NCI-H524 treated with DMSO at 0.1 percent for 48 hours (cell line): ENCODE data around the gene POLR3A.
A peak's percentile ranks its signal among the peaks of the same experiment; 100 is the strongest.
"Not testable (repeated sequence)": the region's sequence is repeated elsewhere in the genome, so short reads cannot be mapped to it uniquely, and the experiment has no call there.

Experiments
- DNase-seq: peaks from one replicate; lab custom pipeline; 2025; lab: John Stamatoyannopoulos, UW

POLR3A gene

DNA sequence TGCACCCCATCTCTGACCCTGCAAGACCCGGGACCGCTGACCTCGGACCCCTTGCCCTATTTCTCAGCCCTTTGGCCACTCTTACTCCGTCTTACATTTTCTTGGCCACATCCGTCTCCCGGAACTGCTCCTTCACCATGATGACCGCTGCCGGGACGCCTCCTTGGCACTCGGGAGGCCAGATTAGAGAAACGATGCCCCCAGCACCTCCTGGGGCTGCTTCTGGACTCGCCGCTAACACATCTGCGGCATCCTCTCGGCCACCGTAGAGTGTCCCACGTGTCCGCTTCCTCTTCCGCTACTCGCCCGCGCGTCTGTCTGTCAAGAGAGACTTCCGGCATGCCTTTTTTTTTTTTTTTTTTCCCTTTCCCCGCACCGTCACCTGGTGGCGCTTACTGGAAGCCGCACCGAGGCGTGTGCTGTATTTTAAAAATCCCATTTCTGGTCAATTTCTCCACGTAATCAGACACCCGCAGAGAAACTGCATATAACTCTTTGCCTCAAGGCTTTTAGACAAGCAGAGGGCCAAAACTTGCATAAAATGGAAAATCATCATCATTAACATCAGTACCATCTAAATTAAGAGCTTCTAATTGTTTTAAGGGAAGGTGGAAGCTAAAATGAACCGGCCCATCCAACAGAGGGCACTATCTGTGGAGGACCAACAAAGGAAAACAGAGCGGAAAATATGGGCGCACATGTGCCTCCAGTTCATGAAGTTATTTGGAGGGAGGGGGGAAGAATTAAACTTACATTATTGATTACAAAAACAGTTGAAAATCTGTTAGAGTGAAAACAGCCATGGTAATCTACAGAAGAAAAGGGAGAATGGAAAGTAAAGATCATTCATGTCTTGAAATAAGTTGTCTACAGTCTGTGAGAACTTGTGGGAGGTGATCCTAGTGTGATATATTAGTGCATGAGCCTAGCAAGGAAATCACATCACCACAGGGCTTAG, at the start of gene POLR3A:
TSS of gene POLR3A (minus strand) at position 247 of the 958 bp plus-strand sequence. CDS start at position 139, 108 bp downstream.
- DNase-seq: peak; percentile 2

DNA sequence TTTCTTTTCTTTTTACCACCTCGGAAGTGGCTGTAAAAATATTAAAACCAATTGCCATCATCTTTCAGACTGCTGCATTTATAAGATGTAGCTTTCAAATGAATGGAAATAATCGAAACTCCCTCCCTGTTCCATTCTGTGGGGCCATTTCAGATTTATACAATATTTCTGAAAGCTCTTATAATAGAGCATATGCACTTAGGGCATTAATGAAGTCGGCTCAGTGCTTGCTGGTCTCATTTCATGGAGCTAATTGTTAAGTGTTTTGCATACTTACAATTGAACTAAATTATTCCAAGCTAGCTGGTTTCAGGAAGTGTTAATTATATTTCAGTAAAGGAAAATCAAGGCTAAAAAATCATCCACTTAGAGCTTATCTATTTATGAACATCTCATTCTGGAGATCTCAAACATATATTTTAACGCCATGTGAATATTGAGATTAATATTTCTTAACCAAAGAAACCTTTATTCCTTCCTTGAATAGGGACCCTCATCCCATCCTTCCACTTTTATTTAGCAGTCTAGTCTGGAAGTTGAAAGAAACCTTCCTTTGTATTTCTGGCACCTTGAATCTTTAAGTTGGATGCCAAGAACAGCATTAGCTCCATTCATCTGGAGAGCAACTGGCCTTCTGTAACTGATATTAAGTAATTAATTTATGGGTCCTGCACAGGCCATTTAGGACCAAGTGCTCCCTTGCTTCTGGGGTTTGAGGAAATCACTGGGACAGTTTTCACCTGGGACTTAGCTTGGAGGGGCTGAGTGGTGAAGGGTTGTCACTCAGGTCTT, 49.4 kb upstream of the POLR3A start:
- DNase-seq: no peak

DNA sequence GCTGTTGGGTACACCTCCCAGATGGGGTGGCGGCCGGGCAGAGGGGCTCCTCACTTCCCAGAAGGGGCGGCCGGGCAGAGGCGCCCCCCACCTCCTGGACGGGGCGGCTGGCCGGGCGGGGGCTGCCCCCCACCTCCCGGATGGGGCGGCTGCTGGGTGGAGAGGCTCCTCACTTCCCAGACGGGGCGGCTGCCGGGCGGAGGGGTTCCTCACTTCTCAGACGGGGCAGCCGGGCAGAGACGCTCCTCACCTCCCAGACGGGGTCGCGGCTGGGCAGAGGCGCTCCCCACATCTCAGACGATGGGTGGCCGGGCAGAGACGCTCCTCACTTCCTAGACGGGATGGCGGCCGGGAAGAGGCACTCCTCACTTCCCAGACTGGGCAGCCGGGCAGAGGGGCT, 46.5 kb upstream of the POLR3A start:
- not testable (repeated sequence) for DNase-seq

DNA sequence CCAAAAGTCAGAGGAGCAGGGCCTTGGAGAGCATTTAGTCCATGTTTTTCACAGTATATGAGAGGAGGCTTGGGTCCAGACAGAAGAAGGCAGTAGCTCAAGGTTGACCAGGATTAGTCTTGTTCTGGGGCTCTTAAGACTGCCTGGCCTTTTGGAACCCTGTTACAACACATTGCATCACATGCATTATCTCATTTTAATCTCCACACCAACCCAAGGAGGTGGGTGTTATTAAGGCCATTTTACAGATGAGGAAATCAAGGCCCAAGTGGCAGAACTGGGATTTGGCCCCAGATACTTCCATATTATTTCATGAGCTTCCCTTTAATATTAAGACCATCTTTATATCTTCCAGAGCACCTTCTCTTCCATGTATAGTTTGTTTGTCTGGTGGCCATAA, 43.2 kb upstream of the POLR3A start:
- DNase-seq: no peak

DNA sequence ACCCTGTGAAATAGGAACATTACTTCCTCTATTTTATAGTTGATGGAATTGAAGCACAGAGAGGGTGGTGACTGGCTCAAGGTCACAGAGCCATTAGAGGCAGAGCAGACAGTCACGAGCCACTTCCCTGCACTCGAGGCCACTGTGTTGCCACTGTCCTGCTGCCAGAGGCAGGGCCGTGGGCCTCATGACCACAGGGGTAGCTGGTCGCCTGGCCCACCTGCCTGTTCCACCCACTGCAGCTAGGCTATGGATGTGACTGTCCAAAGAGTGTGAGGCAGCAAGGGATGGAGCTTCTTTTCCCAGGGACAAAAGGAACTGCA, 42.5 kb upstream of the POLR3A start:
- DNase-seq: no peak

DNA sequence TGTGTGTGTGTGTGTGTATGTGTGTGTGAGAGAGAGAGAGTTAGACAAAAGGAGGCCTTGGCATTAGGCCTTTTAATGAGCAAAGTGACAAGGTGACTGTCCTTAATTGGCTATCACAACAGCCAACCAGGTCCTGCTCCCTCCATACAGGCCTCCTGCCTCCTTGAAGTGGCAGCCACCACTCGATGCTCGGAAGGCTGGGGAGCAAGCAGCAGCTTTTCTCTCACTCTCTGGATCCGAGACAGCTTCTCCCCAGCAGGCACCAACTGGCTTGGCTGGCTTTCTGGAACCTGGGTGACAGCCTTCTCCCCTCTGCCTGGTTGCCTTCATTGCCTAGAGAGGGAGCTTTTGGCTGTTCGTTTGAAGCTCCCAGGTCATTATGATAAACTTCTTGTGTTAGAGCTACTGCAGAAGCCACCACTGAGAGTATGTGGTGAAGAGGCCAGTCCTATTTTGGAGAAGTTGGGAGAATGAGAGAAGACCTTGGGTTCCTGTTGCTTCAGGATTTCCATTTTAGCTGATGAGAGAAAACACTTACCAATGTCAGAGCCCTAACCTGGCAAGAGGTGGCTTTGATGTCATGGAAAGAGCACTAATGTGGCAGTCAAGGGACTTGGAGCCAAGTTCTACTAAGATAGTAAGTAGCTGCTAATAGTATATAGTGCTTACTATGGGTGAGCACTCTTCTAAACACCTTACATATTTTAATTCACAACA, 42.0 kb upstream of the POLR3A start:
- no peak for DNase-seq

DNA sequence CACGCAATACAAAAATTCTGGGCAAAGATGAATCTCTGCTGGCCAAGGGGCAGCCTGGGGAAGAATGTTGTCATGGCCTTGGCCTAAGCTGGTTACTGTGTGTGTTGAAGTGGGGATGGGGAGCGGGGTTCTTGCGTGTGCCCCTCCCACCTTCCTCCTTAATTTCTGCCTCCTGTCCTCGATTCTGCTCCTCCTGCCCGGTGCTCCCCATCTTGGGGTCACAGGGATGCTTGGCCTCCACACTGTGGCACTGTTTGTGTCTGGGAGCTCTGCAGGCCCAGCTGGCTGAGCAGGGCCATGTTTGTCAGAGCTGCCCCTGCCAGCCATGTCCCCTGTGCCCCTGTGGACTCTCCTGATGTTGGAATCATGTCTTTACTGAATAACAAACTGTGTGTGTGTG, 41.4 kb upstream of the POLR3A start:
- DNase-seq: no peak

DNA sequence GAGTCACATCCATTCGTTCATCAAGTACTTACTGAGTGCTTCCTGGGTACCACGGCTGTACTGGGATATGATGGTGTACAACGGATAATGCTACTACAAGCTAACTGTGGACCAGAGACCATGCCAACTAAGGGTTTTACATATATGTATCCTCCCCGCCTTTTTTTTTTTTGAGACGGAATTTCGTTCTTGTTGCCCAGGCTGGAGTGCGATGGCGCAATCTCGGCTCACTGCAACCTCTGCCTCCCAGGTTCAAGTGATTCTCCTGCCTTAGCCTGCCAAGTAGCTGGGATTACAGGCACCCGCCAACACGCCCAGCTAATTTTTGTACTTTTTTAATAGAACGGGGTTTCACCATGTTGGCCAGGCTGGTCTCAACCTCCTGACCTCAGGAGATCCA, 40.7 kb upstream of the POLR3A start:
- DNase-seq: not testable (repeated sequence)

DNA sequence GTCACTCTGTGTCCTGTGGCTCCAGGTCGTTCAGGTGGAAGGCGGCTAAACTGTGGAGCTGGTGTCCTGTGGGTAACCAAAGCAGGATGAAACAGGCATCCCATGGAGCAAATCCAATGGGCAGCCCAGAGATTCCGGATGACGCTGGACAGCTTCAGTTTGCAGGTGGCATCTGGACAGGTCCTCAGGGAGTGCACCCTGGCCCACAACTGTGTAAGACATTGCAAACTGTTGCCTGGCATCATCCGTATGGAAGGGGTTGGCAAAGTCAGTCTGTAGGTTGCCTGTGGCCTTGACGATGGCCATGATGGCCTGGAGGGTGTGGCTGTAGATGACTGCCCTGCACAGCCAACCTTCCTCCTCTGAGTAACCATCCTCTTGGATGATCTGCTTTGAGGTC, 39.8 kb upstream of the POLR3A start:
- no peak for DNase-seq

DNA sequence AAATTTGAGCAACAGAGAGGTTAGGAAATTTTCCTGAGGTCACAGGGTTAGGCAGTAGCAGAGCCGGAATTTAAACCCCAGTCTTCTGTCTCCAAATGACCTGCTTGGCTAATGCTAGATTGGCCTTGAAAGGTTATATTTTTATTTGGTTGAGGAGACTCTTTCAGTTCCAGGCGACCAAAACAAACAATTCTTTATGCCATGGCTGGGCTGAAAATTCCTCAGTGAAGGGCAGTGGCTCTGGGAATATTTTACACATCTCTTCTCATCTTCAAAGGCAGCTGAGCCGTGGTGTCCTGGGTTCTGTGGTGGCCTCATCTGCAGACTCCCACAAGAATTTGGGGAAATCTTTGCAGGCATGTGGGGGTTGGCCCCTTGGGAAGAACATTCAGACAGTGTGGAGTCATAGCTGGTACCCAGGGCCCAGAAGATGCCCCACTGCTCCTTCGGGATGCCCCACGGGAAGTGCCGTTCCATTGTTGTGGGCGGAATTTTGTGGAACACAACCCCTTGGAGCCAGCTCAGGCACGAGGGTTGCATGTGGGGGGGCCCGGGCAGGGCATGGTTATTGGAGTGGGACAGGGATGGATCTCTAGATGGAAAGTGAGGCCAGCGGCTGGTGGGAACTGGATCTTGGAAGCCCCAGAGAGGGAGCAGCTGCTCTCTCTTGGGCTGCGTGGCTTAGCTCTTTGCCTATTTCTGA, 37.6 kb upstream of the POLR3A start:
- DNase-seq: no peak

DNA sequence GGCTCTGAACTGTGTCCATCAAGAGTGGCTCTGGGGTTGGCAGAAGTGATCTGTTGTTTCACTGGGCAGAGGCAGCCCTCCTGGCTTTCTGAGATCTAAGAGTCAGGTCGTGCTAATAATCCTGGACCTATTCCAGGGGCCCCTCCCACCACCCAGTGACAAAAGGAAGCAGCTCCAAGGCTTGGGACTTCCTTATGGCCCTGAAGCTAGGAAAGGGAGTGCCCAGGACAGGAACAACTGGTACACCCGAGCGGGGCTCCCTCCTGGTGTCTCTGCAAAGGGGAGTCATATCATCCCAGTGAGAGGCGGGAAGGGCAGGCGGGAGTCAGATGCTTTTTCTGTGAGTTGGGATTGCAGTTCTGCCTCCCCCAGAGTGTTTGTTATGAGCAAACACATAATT, 36.7 kb upstream of the POLR3A start:
- DNase-seq: no peak

DNA sequence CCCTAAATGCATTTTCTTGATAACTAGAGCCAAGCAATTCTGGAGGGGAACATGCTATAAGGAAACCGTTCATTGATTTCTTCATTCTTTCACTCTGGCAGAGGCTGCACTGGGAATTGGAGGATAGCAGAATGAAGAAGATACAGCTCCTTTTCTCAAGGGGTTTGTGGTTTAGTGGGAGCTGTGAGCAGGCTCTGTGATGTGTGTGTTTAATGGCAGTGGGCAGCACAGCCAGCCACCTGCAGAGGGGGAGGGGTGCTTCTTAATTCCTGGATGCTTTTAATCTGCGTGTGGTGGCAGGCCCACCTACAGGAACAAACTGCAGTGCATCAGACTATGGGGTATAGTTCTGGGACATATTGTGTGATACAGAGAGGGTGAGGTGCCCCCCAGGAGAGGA, 36.3 kb upstream of the POLR3A start:
- DNase-seq: no peak

DNA sequence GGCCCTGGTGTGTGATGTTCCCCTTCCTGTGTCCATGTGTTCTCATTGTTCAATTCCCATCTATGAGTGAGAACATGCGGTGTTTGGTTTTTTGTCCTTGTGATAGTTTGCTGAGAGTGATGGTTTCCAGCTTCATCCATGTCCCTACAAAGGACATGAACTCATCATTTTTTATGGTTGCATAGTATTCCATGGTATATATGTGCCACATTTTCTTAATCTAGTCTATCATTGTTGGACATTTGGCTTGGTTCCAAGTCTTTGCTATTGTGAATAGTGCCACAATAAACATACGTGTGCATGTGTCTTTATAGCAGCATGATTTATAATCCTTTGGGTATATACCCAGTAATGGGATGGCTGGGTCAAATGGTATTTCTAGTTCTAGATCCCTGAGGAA, 35.6 kb upstream of the POLR3A start:
- DNase-seq: not testable (repeated sequence)

DNA sequence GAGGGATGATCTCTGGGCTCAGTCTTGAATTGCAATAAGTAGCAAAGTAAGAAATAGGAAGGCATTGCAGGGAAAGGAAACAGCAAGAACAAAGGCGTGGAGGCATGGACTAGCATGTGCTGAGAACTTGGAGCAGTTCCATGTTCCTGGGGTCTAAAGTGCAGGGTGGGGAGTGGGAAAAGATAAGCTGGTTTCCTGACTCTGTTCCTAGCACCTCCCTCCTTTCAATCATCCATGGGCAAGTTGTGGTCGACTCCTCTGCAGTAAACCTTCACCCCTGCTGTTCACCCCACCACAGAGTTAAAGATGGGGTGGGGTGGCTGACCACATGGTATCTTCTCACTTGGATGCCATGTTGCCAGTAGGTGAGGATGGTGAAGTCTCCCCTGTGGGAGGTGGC, 33.9 kb upstream of the POLR3A start:
- no peak for DNase-seq

DNA sequence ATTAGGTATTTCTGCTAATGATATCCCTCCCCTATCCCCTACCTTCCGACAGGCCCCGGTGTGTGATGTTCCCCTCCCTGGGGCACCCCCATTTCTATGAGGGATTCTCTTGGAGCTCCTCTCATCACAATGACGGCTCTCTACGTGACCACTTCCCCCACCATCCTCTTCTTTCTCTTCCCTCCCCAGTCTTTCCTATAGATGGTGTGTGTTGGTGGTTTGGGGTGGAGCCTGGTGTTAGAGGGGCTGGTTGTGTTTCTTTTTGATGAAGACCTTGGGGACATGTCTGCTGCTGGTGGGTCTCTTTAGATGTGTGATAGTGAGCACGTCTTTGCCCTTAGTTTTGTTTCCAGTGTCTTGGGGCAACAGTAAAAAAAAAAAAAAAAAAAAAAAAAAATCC, 33.0 kb upstream of the POLR3A start:
- DNase-seq: no peak

DNA sequence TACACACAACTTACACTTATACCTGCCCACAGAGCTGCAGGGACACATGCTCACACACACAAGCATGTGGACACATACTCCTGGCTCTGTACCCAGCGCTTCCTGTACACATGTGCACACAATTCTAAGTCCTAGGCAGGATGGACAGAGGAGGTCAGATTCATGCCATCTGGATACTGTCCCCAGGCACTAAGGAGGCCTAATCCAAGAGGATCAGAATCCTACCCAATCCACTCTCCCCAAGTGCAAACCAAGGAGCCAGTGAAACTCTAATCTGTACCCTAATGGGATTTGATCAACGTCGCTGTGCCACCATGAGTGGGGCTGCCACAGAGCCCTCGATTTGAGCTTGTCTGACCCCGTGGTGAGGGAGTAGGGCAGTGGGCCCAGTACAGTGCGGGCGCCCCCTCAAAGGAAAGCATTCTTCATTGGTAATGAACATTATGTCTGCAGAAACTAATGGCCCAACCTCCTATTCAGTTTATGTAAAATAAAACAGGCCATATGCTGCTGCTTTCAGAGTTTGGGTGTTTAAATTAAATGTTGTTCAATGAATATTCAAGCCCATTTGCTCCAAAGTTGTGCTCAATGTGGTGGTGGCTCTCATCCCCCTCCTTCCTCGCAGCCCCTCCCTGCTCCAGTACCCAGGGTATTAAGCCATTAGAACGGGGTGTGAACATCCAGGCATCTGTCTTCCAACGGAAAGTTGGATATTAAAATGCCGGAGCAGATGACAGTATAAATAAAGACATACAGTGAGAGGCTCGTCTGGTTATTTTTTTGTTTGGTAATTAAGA, 30.8 kb upstream of the POLR3A start:
- peak; percentile 49 for DNase-seq

DNA sequence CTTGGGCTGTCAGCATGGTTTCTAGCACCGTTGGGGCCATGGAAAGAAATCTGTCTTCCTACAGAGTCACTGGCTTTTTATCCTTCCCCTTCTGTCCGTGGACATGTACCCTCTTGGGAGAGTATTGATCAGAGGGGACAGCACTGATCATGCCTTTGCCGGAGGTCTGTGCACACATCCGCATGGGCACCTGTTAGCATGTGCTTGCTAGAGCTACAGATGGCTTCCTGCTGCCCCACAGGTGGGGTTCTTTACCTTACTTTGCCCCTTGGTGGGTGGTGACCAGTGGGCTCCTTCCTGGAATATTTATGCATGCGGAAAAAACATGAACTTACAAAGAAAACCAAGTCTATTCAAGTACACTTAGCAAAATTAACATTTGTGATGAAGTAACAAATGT, 29.2 kb upstream of the POLR3A start:
- no peak for DNase-seq

DNA sequence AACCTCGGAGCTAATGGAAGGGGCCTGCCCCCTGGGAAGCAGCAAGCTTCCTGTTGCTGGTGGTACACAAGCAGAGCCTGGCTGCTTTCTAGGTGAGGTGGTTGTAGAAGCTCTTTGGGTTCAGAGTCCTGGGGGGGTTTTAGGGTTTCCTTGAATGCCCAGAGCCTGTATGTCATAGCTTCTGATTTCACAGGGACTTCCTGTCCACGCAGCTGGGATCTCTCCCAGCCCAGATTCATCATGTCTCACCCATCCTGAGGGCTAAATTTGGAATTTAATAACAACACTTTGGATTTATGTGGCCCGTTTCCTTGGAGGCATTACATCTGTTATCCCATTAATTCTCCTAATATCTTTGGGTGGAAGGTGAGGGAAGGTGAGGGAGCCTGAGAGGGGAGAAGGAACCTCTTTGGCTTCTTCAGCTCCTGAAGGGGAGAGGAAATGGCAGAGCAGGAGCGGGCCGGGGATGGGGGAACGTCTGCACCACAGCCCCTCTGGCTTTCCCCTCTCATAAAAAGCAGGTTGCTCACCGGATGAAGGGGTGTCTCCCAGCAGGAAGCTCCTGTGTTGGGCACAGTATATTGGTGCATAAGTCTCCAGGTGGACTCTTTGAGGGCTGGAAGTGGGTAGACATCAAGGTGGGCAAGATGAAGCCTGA, 24.0 kb upstream of the POLR3A start:
- DNase-seq: no peak

DNA sequence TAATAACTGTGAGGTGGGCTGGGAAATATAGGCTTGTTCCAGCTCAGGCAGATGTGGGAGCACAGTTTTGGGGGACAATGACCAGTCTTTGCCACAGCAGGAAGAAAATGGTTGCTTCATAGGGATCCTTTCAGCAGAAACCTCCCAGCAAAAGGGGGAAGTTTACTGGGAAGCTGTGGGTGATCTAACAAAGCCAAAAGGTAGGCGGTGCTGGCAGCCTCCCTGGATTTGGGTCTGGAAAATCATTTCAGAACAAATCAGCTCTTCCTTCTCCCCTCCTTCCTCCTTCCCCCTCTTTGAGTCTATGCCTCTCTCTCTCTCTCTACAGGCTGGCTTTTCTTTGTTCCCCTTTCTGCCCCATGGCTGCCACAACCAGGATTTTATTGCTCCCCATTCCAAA, 20.5 kb upstream of the POLR3A start:
- DNase-seq: no peak

DNA sequence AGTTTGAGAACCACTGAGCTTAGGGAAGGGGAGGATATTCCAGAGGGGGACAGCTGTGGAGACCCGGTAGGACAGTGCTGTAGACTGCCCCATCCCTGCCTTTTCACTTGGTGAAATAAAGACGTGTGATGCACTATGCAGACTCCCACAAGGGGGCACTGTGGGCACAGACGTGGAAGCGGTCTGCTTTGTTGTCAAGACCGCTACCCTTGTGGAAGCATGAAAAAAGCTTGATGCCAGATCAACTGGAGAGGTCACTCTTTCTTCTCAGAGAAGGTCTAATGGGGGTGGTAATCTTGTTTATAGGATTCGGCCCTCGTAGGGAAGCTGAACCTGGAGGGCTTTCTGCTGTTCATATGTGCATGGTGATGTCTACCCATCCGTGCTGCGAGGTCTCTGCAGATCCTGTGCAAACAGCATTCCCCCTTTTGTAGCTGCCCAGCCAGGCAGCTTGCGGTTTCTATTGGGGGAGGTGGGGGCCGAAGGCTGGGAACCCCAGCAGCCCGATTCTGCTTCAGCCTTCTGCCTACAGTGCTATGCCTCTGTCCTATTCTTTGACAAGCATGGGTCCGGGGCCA, 18.1 kb upstream of the POLR3A start:
- DNase-seq: peak; percentile 46
